Measurements from ENCODE around the gene ZFP92. TPM values are rescaled to one million over a fixed set of nuclear protein-coding genes. Genes with fewer than 3 reads are reported as not detected.

The ZFP92 gene
- total RNA-seq, 1 donor from 2014 or later: 1.6 TPM

- no peak for ATAC-seq (ENCODE audit: low read depth)
- CTCF ChIA-PET: no interaction called here
- Mint-ChIP-seq H3K27me3 (peaks cover 2% of the 10 kb centered on the region), H3K4me3 (no peak overlapping the region), H3K4me1 (no peaks in the 10 kb centered on the region), H3K36me3 (ENCODE audit: low read depth) (no peaks in the 10 kb centered on the region), H3K9me3 (no peaks in the 10 kb centered on the region), H3K27ac (no peak overlapping the region)
- POLR2A ChIA-PET: no interaction called here
- intact Hi-C loops (cut with micrococcal nuclease): no loop called here
- no peak for DNase-seq
- TF ChIP-seq CTCF (IDR thresholded peaks at IDR 0.05): no peak
Observed at GRCh38 chrX:153366878-153367538, 44.3 kb upstream of the ZFP92 start.

GRCh38 chrX:153370293-153371055 is 40.8 kb upstream of the ZFP92 start:
- CTCF ChIA-PET: no interaction called here
- peaks cover 2% of the 10 kb centered on the region for H3K27me3 Mint-ChIP-seq

GRCh38 chrX:153371256-153371655 is 40.0 kb upstream of the ZFP92 start:
- TF ChIP-seq CTCF (IDR thresholded peaks at IDR 0.05): no peak
- ATAC-seq (ENCODE audit: low read depth): no peak
- POLR2A ChIA-PET: no interaction called here
- no peaks in the 10 kb centered on the region for H3K9me3 Mint-ChIP-seq
- no peak for DNase-seq
- CTCF ChIA-PET: no interaction called here
- no peaks in the 10 kb centered on the region for H3K36me3 Mint-ChIP-seq (ENCODE audit: low read depth)
- H3K4me3 Mint-ChIP-seq: no peak overlapping the region
- no peak overlapping the region for H3K27ac Mint-ChIP-seq
- intact Hi-C loops (cut with micrococcal nuclease): no loop called here
- no peaks in the 10 kb centered on the region for H3K4me1 Mint-ChIP-seq
- H3K27me3 Mint-ChIP-seq: peaks cover 2% of the 10 kb centered on the region

More at GRCh38 chrX:153370293-153371055, 40.8 kb upstream of the ZFP92 start:
- Mint-ChIP-seq H3K36me3 (ENCODE audit: low read depth) (no peaks in the 10 kb centered on the region), H3K27ac (no peak overlapping the region), H3K4me3 (no peak overlapping the region), H3K4me1 (no peaks in the 10 kb centered on the region), H3K9me3 (no peaks in the 10 kb centered on the region)
- DNase-seq (no peak), ATAC-seq (ENCODE audit: low read depth) (no peak)
- POLR2A ChIA-PET: no interaction called here
- intact Hi-C loops (cut with micrococcal nuclease): no loop called here
- no peak for TF ChIP-seq CTCF (IDR thresholded peaks at IDR 0.05)

GRCh38 chrX:153372949-153373348 is 38.3 kb upstream of the ZFP92 start:
- POLR2A ChIA-PET: no interaction called here
- Mint-ChIP-seq H3K27me3 (peaks cover 2% of the 10 kb centered on the region), H3K9me3 (no peaks in the 10 kb centered on the region), H3K4me3 (no peak overlapping the region), H3K27ac (no peak overlapping the region), H3K4me1 (no peaks in the 10 kb centered on the region), H3K36me3 (ENCODE audit: low read depth) (no peaks in the 10 kb centered on the region)
- ATAC-seq (ENCODE audit: low read depth): no peak
- CTCF ChIA-PET: no interaction called here
- no peak for DNase-seq
- TF ChIP-seq CTCF (IDR thresholded peaks at IDR 0.05): no peak
- intact Hi-C loops (cut with micrococcal nuclease): no loop called here

GRCh38 chrX:153374426-153374825 is 36.8 kb upstream of the ZFP92 start:
- DNase-seq: no peak
- Mint-ChIP-seq H3K4me1 (no peaks in the 10 kb centered on the region), H3K9me3 (no peaks in the 10 kb centered on the region), H3K27me3 (peaks cover 2% of the 10 kb centered on the region), H3K27ac (no peak overlapping the region), H3K4me3 (no peak overlapping the region), H3K36me3 (ENCODE audit: low read depth) (no peaks in the 10 kb centered on the region)
- ChIA-PET POLR2A (no interaction called here), CTCF (no interaction called here)
- TF ChIP-seq CTCF (IDR thresholded peaks at IDR 0.05): no peak
- intact Hi-C loops (cut with micrococcal nuclease): no loop called here
- ATAC-seq (ENCODE audit: low read depth): no peak

Measured in activated B cell treated with CpG ODN at 0.5 μM for 24 hours (primary cell).